Fibroblast of pulmonary artery (primary cell): ENCODE results near the gene IRAG1.
A peak's percentile ranks its signal among the peaks of the same experiment; 100 is the strongest.

Source experiments
- DNase-seq: peaks from one replicate; pipeline ENCODE4 v3.0.0-alpha.2; 2010; ENCODE audit warnings: low read depth
- H3K4me3 ChIP-seq: replicated peaks from 2 replicates; pipeline ENCODE4 v1.5.1; 2011; ENCODE audit warnings: low read depth, mild to moderate bottlenecking, control low read depth, low read length, moderate library complexity
- CTCF ChIP-seq: IDR thresholded peaks from 2 replicates; pipeline ENCODE4 v1.5.1; 2011; ENCODE audit warnings: mild to moderate bottlenecking, control low read depth, low read length, inconsistent platforms; ENCODE audit errors: missing control alignments

IRAG1 gene

GRCh38 chr11:10719616-10720015, 26.1 kb upstream of the IRAG1 start:
- TF ChIP-seq CTCF: no peak
- no peak overlapping the region for H3K4me3 ChIP-seq

GRCh38 chr11:10716543-10717259, 23.1 kb upstream of the IRAG1 start:
- TF ChIP-seq CTCF: no peak
- H3K4me3 ChIP-seq: no peak overlapping the region
- DNase-seq: no peak

More at GRCh38 chr11:10719616-10720015, 26.1 kb upstream of the IRAG1 start:
- DNase-seq: no peak

- no peak for TF ChIP-seq CTCF
These were observed 22.6 kb upstream of the IRAG1 start for GRCh38 chr11:10716122-10716521.

GRCh38 chr11:10715571-10715970, 22.0 kb upstream of the IRAG1 start:
- no peak overlapping the region for H3K4me3 ChIP-seq
- no peak for TF ChIP-seq CTCF
- DNase-seq: no peak

More at GRCh38 chr11:10716122-10716521, 22.6 kb upstream of the IRAG1 start:
- H3K4me3 ChIP-seq: no peak overlapping the region
- DNase-seq: peak; percentile 9

GRCh38 chr11:10709299-10710086, 15.9 kb upstream of the IRAG1 start:
- H3K4me3 ChIP-seq: no peak overlapping the region
- DNase-seq: no peak
- TF ChIP-seq CTCF: no peak

GRCh38 chr11:10708131-10708530, 14.6 kb upstream of the IRAG1 start:
- H3K4me3 ChIP-seq: no peak overlapping the region
- TF ChIP-seq CTCF: no peak
- no peak for DNase-seq

GRCh38 chr11:10701982-10702381, 8.4 kb upstream of the IRAG1 start:
- no peak for TF ChIP-seq CTCF
- DNase-seq: no peak
- H3K4me3 ChIP-seq: no peak overlapping the region
